Mucosa of gallbladder (tissue), 1 donor: ENCODE measurements around the gene VAV3. TPM values are rescaled to one million over a fixed set of nuclear protein-coding genes. Genes with fewer than 3 reads are reported as not detected.

Experiments
- DNase-seq: peaks from one replicate; pipeline ENCODE4 v3.0.0-alpha.2; 2020; ENCODE audit warnings: low spot score
- total RNA-seq: library from RNA; stranded (reverse); gene quantifications from one replicate; pipeline ENCODE4 v1.2.1, GENCODE V29; 2021
- donor health status: DM: no; HTN: no; CAD: no.

The VAV3 gene
- total RNA-seq, 1 donor from 2014 or later, result 2.4 TPM

- no peak for DNase-seq
Measured at GRCh38 chr1:107590087-107590486, 374.9 kb downstream of the VAV3 start.

- no peak for DNase-seq
Measured at GRCh38 chr1:107588321-107588720, 376.7 kb downstream of the VAV3 start.

- no peak for DNase-seq
Measured at GRCh38 chr1:107575226-107575625, 389.8 kb downstream of the VAV3 start.

GRCh38 chr1:107574044-107574443, 390.9 kb downstream of the VAV3 start:
- DNase-seq, result no peak

- DNase-seq, result no peak
Measured at GRCh38 chr1:107572674-107573211, 392.2 kb downstream of the VAV3 start.

- DNase-seq, result no peak
Measured at GRCh38 chr1:107570768-107571167, 394.2 kb downstream of the VAV3 start.

- DNase-seq, result no peak
Measured at GRCh38 chr1:107563441-107563840, 401.5 kb downstream of the VAV3 start.

GRCh38 chr1:107559881-107560280, 405.1 kb downstream of the VAV3 start:
- no peak for DNase-seq

- no peak for DNase-seq
Measured at GRCh38 chr1:107557095-107557494, 407.9 kb downstream of the VAV3 start.

GRCh38 chr1:107555578-107555977, 409.4 kb downstream of the VAV3 start:
- no peak for DNase-seq

GRCh38 chr1:107552781-107553180, 412.2 kb downstream of the VAV3 start:
- no peak for DNase-seq

- no peak for DNase-seq
Measured at GRCh38 chr1:107551456-107551855, 413.5 kb downstream of the VAV3 start.

GRCh38 chr1:107550358-107550757, 414.6 kb downstream of the VAV3 start:
- no peak for DNase-seq

- DNase-seq, result no peak
Measured at GRCh38 chr1:107549152-107549810, 415.7 kb downstream of the VAV3 start.

GRCh38 chr1:107548276-107548675, 416.7 kb downstream of the VAV3 start:
- no peak for DNase-seq

GRCh38 chr1:107547363-107548155, 417.4 kb downstream of the VAV3 start:
- peak; percentile 16 for DNase-seq

GRCh38 chr1:107546576-107546975, 418.4 kb downstream of the VAV3 start:
- DNase-seq, result no peak

GRCh38 chr1:107545879-107546278, 419.1 kb downstream of the VAV3 start:
- DNase-seq, result no peak

GRCh38 chr1:107545056-107545577, 419.9 kb downstream of the VAV3 start:
- no peak for DNase-seq

- no peak for DNase-seq
Measured at GRCh38 chr1:107544285-107544684, 420.7 kb downstream of the VAV3 start.

GRCh38 chr1:107541412-107541811, 423.6 kb downstream of the VAV3 start:
- DNase-seq, result no peak

GRCh38 chr1:107538502-107538901, 426.5 kb downstream of the VAV3 start:
- no peak for DNase-seq

- no peak for DNase-seq
Measured at GRCh38 chr1:107536266-107536665, 428.7 kb downstream of the VAV3 start.
